Fibroblast of pulmonary artery (primary cell): ENCODE data around the gene TBRG1.

Experiments used
- DNase-seq: peaks from one replicate; pipeline ENCODE4 v3.0.0-alpha.2; 2010; ENCODE audit warnings: low read depth
- H3K4me3 ChIP-seq: replicated peaks from 2 replicates; pipeline ENCODE4 v1.5.1; 2011; ENCODE audit warnings: low read depth, mild to moderate bottlenecking, control low read depth, low read length, moderate library complexity
- CTCF ChIP-seq: IDR thresholded peaks from 2 replicates; pipeline ENCODE4 v1.5.1; 2011; ENCODE audit warnings: mild to moderate bottlenecking, control low read depth, low read length, inconsistent platforms; ENCODE audit errors: missing control alignments

Gene TBRG1

DNA sequence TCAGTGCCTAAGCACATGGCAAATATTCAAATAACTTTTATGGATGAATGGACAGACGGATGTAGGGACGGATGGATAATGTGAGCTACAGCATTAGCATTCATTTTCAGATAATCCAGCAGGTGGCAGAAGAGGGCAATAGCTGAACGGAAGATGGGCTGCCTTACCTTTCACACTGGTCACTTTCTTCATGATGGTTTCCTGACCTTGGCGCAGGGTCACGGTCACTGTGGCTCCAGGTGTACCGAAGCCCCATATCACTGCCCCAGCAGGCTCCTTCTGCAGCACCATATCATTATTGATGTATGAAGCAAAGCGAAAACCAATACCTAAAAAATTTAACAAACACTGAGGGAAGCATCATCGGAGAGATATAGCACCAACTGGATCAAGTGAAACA lies 46.5 kb downstream of the TBRG1 start:
- no peak overlapping the region for H3K4me3 ChIP-seq
- DNase-seq: peak; percentile 73
- peak; percentile 82 for TF ChIP-seq CTCF

DNA sequence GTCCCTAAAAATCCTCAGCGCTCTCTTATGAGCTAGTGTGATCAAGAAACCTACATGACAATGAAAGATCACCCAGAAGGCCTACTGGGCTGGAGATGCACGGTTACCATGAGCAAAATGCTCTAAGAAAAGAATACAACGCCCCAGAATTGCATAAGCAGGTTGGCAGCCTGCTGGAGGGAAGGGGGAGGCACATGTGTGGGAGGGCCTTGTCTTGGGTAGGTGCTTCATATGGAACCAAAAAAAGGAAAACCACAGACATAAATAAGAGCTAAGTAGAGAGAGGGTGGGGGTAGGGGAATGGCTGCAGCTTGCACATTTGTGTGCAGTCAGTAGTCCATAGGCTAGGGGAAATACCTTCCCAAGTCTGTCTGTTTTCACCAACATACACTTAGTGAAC lies 48.1 kb downstream of the TBRG1 start:
- no peak overlapping the region for H3K4me3 ChIP-seq
- no peak for TF ChIP-seq CTCF
- peak; percentile 71 for DNase-seq

DNA sequence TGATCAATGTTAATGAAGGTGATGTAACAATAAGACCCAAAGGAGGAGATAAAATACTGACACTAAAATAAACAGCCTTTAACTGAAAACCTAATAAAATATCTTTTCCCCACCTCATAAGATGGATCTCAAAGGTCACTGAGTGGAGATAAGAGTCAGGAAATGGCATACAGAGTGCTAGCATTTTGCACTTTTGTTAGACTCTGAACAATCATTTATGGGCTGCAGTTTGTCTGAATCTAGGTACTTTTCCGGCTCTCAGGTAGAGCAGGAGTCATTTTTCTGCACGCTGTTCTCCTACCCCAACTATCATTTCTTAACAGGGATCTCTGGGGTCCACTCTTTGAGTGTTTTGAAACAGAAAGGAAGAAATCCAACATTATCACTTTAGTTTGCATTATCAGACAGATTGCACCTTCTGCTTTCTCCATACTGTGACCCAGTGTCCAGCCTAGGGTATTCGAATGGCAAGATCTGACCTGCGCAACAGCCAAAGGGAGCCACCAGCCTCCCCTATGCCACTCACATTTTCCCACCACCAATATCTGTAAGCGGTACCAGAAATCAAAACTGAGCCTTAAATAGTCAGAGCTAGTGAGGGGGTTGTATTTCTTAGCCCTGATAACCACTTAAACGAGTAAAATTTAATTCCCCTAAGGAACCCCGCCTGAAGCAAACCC lies 50.0 kb downstream of the TBRG1 start:
- H3K4me3 ChIP-seq: peak overlapping the region; percentile 76
- no peak for DNase-seq
- no peak for TF ChIP-seq CTCF

DNA sequence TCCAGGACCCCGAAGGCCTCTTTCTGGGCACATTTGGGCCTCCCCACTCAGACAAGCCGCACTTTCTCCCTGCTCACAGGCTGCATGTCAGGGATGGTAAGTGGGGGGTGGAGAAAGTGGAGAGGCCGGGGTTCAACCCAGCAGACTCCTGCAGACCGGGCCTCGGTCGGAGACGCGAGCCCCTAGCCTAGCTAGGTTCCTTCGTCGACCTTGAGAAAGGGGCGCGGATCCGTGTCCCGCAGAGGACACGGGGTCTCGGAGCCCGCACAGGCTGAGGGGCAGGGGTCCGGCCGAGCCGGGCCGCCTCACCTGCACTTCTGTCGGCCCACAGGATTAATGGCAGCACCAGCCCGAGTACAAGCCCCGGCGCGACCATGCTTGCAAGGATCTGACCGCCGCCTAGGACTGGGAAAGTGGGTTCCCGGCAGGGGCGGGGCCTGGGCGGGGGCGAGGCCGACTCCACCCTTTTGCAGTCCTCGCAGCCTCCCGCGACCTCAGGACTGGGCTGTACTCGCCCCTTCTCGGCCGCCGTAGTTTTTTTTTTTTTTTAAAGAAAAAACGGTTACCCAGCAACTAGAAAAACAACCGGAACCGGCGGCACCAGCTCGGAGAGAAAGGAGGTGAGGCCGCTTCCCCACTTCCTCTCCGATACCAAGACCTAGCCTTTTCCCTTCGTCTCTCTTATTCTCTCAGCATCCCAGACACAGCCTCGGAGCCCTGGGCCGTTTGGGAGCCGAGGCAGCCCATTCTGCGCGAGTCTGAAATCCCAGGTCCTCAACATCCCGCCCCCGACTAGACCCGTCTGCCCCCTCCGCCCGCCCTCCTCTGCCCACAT lies 50.9 kb downstream of the TBRG1 start, which contains the start of the genes SIAE and SPA17:
TSS of gene SIAE (minus strand) at position 407 of the 835 bp plus-strand sequence. CDS start at position 376, 31 bp downstream.
TSS of gene SPA17 (plus strand) at position 572 of the 835 bp plus-strand sequence. CDS start 1,361 bp downstream, outside the sequence.
- no peak for TF ChIP-seq CTCF
- DNase-seq: peak; percentile 98
- peak within 1 kb of the TSS; percentile 76 for H3K4me3 ChIP-seq

DNA sequence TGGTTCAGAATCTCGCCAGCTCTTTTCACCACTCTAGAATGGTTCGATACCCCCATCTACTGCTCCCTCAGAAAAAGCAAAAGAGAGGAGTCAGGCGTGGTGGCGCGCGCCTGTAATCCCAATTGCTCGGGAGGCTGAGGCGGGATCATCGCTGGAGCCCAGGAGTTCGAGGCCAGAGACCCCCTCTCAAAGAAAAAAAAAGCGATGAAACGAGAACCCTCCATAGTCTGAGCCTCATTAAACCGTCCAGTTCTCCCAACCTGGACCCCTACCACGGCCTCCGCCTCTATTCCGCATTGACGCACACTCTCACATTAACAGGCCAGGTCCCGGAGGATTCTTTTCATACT lies 51.5 kb downstream of the TBRG1 start:
- TF ChIP-seq CTCF: no peak
- H3K4me3 ChIP-seq: peak overlapping the region; percentile 76
- DNase-seq: no peak

DNA sequence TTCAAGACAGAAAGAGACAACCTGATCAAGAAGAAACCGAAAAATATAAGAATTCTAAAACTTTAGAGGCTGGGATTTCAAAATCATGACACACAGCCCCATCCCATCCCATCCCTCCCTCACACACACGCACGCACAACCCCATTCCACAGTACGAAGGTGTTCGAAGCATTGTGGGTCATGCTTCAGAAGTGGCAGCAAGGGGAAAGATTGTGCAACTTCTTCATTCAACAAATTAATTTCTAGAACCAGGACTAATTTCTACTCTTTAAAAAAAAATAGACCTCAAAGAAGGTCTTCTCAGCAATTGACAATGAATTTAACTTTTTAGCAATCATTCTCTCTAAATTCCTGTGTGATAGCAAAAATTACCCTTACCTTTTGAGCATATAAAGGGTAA lies 51.9 kb downstream of the TBRG1 start:
- TF ChIP-seq CTCF: no peak
- DNase-seq: no peak
- H3K4me3 ChIP-seq: peak overlapping the region; percentile 76
